HG03159 (cell line): ENCODE data around the gene MAP7D3.

ENCODE experiments used
- ATAC-seq: cut with Tn5 transposase; IDR thresholded peaks from one replicate; pipeline ENCODE4 v1.9.1; 2021; ENCODE audit warnings: mild to moderate bottlenecking, moderate library complexity; ENCODE audit not compliant: unreplicated experiment

The MAP7D3 gene

GRCh38 chrX:136207546-136207945 lies 43.7 kb downstream of the MAP7D3 start:
- ATAC-seq: no peak

DNA sequence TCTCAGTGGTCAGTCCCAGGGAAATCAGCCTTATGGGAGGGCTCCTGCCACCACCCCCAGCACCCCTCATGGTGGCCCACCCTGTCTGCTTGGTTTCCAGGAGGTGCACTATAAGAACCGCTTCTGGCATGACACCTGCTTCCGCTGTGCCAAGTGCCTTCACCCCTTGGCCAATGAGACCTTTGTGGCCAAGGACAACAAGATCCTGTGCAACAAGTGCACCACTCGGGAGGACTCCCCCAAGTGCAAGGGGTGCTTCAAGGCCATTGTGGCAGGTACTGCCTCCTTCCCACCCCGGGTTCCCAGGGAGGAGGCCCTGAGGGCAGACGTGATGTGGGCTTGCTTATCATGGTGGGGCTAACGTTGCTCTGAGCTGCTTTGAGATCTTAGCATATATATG lies 44.3 kb downstream of the MAP7D3 start:
- ATAC-seq: no peak

DNA sequence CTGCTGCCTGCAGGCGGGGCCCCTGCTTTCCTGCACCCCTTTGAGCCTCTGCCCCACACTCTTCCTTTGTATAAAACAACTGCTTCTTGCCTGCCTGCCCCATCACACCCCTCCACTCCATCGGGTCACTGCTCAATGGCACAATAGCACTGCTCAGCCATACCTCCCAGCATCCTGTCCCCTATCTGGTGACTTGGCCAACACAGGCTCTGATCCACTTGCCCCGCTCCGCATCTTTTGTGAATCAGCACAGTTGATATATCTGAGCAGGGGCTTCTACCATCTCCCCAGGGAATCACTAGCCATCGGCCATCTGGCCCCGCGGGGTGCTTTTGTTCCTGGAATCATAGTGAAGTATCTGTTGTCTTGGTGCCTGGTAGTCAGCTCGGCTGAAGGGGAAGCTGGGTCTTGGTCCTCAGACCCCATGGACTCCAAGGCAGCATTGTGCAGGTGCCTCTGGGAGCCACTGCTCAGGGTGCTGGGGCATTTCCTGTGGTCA lies 45.3 kb downstream of the MAP7D3 start:
- ATAC-seq: no peak

GRCh38 chrX:136204571-136204970 lies 46.6 kb downstream of the MAP7D3 start:
- no peak for ATAC-seq

DNA sequence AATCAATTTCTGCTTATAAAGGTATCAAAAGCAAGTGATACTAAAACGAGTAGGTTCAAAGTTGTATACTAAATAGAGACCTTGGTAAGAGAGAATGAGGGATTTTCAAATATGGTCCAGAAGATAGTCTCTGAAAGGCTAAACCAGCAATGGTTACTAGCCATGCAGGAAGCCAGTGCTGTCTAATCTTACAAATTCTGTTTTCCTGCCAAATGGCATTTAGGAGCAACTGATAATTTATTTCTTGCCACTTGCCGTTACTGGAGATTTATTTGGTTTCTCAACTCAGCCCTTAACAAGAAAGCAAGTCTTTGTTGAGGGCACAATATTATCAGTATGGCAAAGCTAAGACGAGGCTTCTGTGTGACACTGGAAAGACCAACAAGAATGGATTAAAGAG lies 47.2 kb downstream of the MAP7D3 start:
- ATAC-seq: no peak

- ATAC-seq: no peak
These were observed 47.8 kb downstream of the MAP7D3 start for GRCh38 chrX:136203438-136203837.

DNA sequence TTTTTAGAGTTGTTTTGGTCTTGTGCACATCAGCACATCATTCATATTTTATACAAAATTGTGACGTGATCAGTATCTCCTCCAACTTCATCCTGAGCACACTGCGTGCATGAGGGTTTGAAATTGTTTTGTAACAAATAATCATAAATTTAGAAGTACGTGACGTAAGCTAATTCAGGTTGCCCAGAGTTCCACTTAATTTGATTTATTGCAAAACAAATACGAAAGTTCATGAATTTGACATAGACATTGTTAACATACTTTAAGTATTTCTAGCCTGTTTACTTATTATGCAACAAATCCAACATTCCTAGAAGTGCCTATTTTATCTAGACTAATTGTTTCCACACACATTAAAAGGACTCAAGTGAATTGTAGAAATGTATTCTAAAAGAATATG lies 48.3 kb downstream of the MAP7D3 start:
- no peak for ATAC-seq

DNA sequence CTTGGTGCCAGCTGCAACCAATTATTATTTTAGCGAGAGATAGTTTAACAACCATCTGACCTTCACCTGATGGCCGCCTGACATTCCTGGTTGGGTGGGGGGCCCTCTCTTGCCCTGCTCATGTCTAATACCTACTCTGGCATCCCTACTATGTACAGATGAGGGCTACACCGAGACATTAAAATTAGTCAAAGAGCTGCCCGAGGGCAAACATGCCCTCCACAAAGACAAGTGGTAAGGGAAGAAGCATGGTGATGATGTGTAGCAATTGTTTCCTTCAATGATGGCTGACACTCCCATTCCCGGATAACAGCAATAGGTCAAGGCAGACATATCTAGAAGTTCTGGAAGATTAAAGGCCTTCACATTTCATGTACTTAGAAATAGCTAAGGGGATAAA lies 49.6 kb downstream of the MAP7D3 start:
- ATAC-seq: no peak

GRCh38 chrX:136200466-136200865 lies 50.7 kb downstream of the MAP7D3 start:
- ATAC-seq: no peak

DNA sequence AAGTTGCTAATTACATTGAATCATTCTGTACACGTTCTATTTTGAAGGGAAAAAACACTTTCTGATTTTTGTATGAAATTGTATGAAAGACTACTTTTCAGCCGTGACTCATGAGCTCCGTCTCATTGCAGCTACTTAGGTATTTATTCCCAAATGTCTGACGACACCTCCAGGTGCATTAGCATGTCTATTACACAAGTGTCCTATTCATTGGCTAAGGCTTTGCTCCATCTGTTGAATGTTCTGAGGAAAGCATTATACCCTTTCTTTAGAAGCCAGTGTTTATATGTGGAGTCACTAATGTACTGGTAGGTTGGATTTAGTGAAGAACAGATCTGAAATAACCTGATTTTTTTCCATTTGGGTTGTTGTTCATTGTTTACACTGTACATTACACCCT lies 51.8 kb downstream of the MAP7D3 start:
- no peak for ATAC-seq

DNA sequence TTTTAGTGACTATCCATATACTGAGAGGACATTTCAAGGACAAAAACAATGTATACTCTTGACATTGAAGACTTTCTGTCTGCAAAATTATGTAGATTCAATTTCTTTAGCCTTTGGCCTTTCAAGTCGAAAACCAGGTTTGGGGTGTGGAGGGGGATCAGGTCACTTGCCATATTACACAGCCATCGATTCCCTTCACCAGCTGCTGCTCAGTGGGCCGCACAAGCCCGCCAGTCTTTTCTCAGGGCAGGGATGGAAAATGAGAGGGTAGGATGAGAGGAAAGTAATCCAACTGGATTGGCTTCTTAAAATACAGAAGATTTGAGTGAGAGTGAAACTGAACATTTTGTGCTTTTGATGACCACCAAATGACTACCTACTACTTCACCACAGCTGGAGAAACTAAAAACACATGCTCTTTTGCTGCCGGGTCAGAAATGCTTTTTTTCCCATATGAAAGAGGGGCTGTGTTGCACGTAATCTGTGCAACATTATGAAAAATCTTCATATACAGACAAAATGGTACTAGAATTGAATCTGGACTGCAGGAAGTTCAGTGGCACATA lies 52.4 kb downstream of the MAP7D3 start:
- ATAC-seq: no peak

- no peak for ATAC-seq
These were observed 53.2 kb downstream of the MAP7D3 start for GRCh38 chrX:136198010-136198409.

GRCh38 chrX:136196691-136197155 lies 54.5 kb downstream of the MAP7D3 start:
- ATAC-seq: no peak

DNA sequence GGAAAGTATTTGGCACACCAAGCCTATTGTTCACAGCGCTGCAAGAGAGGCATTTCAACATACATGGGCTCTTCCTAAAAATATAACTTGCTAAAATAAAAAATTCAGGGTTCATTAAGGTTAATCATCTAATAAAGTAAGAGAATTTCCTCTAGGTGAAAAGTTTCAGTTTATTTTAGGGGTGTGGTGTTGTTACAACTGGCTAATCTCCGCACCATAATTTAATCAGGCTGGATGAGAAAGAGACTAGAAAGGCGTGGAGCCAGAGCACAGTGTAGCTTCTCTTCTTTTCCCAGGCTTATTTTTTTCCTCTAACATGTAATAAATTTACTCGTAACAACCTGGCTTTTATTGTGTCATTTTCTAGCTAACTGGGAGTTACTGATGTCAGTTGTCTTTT lies 56.0 kb downstream of the MAP7D3 start:
- no peak for ATAC-seq

- no peak for ATAC-seq
These were observed 56.7 kb downstream of the MAP7D3 start for GRCh38 chrX:136194536-136194935.

DNA sequence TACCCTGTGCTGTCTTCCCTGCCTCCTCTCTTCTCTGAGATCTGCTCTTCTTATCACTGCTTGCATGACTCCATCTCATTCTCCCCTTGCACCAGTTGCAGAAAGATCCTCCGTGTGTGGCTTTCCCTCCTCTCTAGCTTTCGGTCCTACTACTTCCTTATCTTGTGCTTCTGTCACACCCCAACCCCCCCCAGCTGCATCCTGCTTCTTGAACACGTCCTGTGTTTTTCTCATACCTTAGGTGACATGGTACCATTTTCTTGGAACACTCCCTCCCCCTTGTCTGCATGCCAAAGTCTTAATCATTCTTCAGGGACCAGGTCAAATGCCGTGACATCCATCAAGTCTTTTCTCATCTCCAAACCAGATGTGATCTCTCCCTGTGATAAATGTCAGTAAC lies 57.4 kb downstream of the MAP7D3 start:
- no peak for ATAC-seq

DNA sequence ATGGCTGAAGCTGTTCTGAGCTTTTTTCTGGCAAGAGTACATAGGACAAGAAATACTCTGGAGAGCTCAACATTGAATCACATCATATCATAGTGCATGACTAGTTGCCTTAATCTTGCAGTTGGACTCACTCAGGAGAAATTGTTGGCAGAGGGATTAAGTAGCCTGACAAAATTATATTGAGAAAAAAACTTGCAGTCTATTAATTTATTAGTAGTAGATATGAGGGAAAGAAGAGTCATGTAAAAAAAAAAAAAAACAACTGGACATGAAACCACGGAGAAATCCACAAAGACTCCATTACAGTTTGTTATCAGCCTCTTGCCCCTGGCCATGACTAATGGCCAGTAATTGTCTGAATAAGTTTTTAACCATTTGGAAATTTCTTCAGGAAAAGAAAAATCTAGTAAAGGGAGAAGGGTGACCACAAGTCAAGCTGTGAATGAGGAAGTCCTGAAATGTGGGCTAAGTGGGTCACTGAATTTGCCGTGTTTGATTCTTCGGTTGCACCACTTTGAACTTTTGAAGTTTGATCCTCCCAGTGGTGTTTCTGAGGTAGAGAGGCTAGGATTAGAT lies 58.3 kb downstream of the MAP7D3 start:
- no peak for ATAC-seq

- ATAC-seq: no peak
These were observed 59.1 kb downstream of the MAP7D3 start for GRCh38 chrX:136192135-136192534.

- no peak for ATAC-seq
These were observed 60.0 kb downstream of the MAP7D3 start for GRCh38 chrX:136191171-136191570.

DNA sequence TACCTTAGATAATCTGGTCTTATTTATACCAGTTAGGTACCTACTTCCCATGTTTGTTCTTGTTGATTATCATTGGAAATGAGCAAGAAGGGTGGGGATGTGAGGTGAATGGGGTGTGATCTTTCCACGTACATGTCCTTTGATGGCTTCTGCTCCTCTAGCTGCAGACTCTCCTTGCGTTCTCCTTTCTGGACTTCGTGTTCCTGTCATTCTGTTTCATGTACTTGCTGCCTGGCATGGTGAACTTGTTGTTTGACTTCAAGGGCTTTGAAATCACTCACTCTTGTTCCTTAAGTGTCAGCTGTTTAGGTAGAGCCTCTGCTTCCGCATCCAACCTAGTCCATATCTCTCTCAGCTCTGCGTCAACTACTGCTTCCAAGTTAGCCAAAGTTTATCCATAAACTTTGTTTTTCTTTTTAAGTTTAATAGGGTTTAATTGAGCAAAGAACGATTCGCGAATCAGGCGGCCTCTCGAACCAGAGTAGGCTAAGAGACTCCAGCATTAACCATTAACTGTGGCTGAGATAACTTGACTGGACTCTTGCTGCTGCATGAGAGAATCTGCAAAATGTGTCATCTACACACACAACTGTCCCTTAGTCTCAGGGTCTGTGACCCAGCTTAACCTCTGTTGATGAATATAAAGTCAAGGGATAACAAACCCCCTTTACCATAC lies 61.0 kb downstream of the MAP7D3 start:
- ATAC-seq: no peak

DNA sequence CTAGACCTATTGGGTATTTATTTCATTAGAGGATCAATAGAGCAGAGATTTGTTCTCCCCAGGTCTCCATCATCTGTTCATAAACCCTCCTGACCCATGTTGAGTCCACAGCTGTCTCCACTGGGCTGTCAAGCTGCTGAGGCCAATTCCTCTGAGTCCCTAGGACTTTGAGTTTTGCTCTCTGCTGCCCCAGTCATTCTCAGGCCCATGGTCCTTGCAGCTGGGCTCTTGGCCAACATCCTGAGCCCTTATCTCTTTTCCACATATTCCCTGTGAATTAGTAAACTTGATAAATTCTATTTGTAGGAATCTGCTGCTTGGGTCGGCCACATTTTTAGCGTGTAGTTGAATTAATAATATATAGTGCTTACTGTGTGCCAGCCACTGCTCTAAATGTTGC lies 62.0 kb downstream of the MAP7D3 start:
- ATAC-seq: no peak

DNA sequence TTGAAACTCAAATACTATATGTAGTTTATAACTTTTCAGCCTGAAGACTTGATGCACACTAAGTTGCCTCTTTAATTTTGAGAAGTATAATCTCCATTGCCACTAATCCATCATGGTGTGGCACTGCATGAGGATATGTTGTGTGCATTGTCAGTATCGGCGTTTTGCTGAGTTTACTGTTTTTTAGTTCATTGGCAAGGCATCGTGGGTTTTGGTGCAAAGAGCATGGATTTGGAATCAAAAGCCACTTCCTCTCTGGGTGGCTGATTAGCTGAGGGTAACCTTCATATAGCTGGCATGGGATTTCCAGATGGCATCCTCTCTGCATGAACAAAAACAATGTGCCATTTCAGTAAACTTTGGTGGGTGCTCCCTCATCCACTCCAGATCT lies 65.2 kb downstream of the MAP7D3 start:
- no peak for ATAC-seq
